G401 (cell line): Measurements from ENCODE around the gene FBLN2. TPM values are rescaled to one million over a fixed set of nuclear protein-coding genes. Genes with fewer than 3 reads are reported as not detected.

Experiments
- DNase-seq: peaks from one replicate; pipeline ENCODE4 v3.0.0-alpha.2; 2015; ENCODE audit warnings: low spot score
- in situ Hi-C: cut with HindIII; loops from 2 replicates; pipeline ENCODE4 v1.10.0; 2016; ENCODE audit warnings: low sequenced_read_pairs, mixed read lengths
- total RNA-seq: library from RNA; depleted of rRNA; stranded (reverse); fragments of >200 nt; shearing (Covaris generic); gene quantifications from 2 replicates; pipeline ENCODE4 v1.2.3, GENCODE V29; 2014

FBLN2 gene
- total RNA-seq, 1 experiment from 2014 or later = 2.4 TPM

- no peak for DNase-seq
- in situ Hi-C loops = no loop called here
These were observed 5.7 kb upstream of the FBLN2 start for GRCh38 chr3:13543253-13543652.

- in situ Hi-C loops = no loop called here
- DNase-seq = no peak
These were observed 4.6 kb upstream of the FBLN2 start for GRCh38 chr3:13544293-13544831.

GRCh38 chr3:13544951-13545651 lies 3.8 kb upstream of the FBLN2 start:
- in situ Hi-C loops = no loop called here
- no peak for DNase-seq

GRCh38 chr3:13545952-13546454 lies 2.9 kb upstream of the FBLN2 start:
- no peak for DNase-seq
- in situ Hi-C loops = no loop called here

GRCh38 chr3:13546667-13547171 lies 2.2 kb upstream of the FBLN2 start:
- no peak for DNase-seq
- in situ Hi-C loops = no loop called here

- in situ Hi-C loops = no loop called here
- DNase-seq = no peak
These were observed 1.1 kb upstream of the FBLN2 start for GRCh38 chr3:13547591-13548371.

GRCh38 chr3:13549623-13550422 lies 898 bp downstream of the FBLN2 start:
- in situ Hi-C loops = no loop called here
- DNase-seq = no peak

- in situ Hi-C loops = no loop called here
- no peak for DNase-seq
These were observed 1.4 kb downstream of the FBLN2 start for GRCh38 chr3:13550423-13550690.

- no peak for DNase-seq
- in situ Hi-C loops = no loop called here
These were observed 2.0 kb downstream of the FBLN2 start for GRCh38 chr3:13550791-13551360.

- no peak for DNase-seq
- in situ Hi-C loops = no loop called here
These were observed 4.1 kb downstream of the FBLN2 start for GRCh38 chr3:13552857-13553652.

- in situ Hi-C loops = no loop called here
- DNase-seq = no peak
These were observed 4.8 kb downstream of the FBLN2 start for GRCh38 chr3:13553686-13554085.

- no peak for DNase-seq
- in situ Hi-C loops = no loop called here
These were observed 6.8 kb downstream of the FBLN2 start for GRCh38 chr3:13555753-13556152.

- in situ Hi-C loops = no loop called here
- DNase-seq = no peak
These were observed 7.3 kb downstream of the FBLN2 start for GRCh38 chr3:13556207-13556606.

GRCh38 chr3:13556917-13557316 lies 8.0 kb downstream of the FBLN2 start:
- DNase-seq = no peak
- in situ Hi-C loops = no loop called here

- DNase-seq = no peak
- in situ Hi-C loops = no loop called here
These were observed 8.5 kb downstream of the FBLN2 start for GRCh38 chr3:13557417-13557816.

- DNase-seq = no peak
- in situ Hi-C loops = no loop called here
These were observed 9.0 kb downstream of the FBLN2 start for GRCh38 chr3:13557926-13558325.

- in situ Hi-C loops = no loop called here
- DNase-seq = no peak
These were observed 9.7 kb downstream of the FBLN2 start for GRCh38 chr3:13558651-13559050.

GRCh38 chr3:13559764-13560525 lies 11.0 kb downstream of the FBLN2 start:
- in situ Hi-C loops = no loop called here
- no peak for DNase-seq
